NCI-H446 (cell line): ENCODE results near the gene PSENEN.
"Not testable (repeated sequence)": the region's sequence is repeated elsewhere in the genome, so short reads cannot be mapped to it uniquely, and the experiment has no call there.

Experiments
- DNase-seq, 2 experiments: peaks; one replicate each; lab custom pipeline; 2025; lab: John Stamatoyannopoulos, UW

Gene PSENEN

DNA sequence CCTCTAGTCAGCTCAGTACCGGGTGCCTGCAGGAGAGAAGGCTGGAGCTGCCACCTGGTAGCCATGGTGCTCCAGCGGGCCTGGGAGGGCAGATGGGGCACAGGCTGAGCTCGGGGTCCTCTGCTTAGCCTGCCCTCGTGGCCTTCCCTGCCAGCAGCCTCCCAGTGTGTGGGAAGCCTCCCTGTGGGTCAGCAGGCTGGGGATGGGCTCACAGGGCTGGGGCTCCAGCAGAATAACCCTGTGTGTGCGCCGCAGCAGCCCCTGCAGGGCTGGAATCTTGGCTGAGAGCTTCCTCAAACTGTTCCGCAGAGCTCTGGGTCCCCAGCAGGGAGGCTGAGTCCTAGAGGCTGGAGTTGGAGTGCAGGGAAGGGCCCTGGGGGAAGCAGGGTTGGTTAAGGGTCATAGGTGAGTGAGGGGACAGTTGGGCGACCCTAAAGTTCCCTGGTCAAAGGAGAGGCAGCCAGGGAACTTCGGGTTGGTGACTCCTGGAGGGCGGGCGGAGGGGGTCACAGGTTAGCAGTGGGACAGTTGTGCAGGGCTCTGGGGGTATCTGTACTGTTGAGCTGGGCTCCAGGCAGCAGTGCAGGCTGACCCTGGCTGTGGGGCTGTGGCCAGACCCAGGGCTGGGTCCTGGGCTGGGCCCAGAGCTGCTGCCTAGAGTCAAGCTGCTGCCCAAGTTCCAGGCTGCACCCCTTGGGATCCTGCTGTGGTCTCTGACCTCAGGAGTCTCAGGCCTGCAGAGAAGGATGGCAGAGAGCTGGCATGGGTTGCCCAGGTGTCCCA is 43.9 kb downstream of the PSENEN start:
- no peak for DNase-seq

DNA sequence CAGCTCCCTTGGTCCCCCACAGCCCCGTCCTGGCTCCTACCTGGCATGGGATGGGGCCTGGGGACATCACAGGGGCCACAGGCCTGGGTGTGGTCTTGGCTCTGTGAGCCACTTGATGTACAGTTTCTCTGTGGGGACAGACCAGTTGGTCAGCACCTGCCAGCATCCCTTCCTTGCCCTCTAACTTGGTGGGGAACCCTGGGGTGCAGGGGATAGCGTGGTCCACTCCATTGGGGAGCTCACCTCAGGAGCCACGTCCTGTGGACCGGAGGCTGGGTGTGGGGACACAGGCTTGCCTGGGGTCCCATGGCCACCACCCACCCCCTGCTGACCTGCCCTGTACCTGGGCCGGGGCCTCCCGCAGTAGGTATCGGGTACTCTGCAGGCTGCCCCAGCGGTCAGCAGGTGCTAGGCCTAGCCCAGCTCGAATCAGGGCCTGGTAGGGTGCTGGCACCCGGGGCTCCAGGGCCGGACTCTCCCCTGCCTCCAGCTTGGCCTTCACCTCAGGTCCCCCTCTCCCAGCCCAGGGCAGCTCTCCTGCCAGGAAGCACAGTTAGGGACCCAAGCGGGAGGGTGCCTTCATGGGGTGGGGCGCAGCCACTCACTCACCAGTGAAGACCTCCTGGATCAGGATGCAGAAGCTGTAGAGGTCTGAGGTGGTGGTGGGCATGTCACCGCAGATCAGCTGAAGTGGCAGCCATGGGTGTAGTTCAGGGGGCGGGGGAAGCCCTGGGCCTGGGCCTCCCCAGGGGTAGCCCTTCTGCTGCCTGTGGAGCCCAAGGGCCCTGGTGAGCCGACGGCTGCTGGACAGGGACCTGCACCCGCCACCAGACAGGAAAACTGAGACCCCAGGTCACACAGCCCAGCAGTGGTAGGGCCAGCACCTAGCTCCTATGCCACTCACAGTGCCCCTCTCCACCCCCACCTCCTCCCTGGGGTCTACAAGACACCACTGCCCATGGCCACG is 44.8 kb downstream of the PSENEN start:
- DNase-seq: no peak

GRCh38 chr19:35790981-35791813 is 45.7 kb downstream of the PSENEN start:
- DNase-seq: no peak

GRCh38 chr19:35791814-35792279 is 46.4 kb downstream of the PSENEN start:
- no peak for DNase-seq

DNA sequence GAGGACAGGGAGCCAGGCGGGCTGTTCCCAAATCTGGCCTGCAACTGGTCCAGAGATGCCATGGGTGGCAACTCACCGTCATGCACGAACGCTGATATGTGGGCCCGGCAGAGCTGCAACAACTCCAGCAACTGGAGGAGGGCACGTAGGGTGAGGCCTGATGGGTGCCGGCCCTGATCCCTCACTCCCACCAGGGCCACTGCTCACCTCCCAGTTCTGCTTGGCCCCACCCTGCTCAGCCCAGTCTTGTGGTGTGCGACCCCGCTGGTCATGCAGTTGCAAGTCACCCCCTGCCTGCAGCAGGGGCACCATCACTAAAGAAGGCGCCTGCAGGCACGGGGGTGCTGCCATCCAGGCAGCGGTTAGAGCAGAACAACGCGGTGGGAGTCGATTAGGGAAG is 46.9 kb downstream of the PSENEN start:
- no peak for DNase-seq

GRCh38 chr19:35792888-35793287 is 47.4 kb downstream of the PSENEN start:
- DNase-seq: no peak

- DNase-seq: no peak
These were observed 48.1 kb downstream of the PSENEN start for GRCh38 chr19:35793381-35794165.

- DNase-seq: not testable (repeated sequence)
These were observed 50.1 kb downstream of the PSENEN start for GRCh38 chr19:35795564-35795963.
